ENCODE measurements around the gene SUGCT.

The SUGCT gene

DNA sequence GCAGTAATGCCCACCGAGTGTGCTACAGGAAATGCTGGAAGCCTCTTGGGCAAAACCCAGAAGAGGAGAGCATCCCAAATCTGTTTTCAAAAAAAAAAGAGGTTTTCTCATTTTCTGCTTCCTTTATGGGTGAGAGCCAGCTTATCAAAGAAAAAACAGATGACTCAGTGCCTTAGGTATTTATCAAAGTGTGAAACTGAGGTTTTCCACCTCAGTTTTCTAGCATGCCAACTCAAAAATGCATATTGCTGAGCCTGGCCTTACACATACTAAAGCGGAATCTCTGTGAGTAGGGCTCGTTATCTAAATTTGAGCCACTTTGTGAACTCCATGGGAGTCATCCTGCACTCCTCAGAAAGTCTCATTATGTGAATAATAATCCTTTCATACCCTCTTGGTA, 705.1 kb downstream of the SUGCT start:
- TF ChIP-seq, protein P1, sequence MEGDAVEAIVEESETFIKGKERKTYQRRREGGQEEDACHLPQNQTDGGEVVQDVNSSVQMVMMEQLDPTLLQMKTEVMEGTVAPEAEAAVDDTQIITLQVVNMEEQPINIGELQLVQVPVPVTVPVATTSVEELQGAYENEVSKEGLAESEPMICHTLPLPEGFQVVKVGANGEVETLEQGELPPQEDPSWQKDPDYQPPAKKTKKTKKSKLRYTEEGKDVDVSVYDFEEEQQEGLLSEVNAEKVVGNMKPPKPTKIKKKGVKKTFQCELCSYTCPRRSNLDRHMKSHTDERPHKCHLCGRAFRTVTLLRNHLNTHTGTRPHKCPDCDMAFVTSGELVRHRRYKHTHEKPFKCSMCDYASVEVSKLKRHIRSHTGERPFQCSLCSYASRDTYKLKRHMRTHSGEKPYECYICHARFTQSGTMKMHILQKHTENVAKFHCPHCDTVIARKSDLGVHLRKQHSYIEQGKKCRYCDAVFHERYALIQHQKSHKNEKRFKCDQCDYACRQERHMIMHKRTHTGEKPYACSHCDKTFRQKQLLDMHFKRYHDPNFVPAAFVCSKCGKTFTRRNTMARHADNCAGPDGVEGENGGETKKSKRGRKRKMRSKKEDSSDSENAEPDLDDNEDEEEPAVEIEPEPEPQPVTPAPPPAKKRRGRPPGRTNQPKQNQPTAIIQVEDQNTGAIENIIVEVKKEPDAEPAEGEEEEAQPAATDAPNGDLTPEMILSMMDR (IDR thresholded peaks at IDR 0.05; ENCODE audit: low read depth, low read length) = no peak
- Histone ChIP-seq H3K4me1 (no peaks in the 10 kb centered on the region), H3K4me3 (ENCODE audit: low read depth, low read length) (no peak overlapping the region), H3K36me3 (no peaks in the 10 kb centered on the region), H3K27me3 (no peaks in the 10 kb centered on the region), H3K9me3 (no peaks in the 10 kb centered on the region)
- DNase-seq = no peak

DNA sequence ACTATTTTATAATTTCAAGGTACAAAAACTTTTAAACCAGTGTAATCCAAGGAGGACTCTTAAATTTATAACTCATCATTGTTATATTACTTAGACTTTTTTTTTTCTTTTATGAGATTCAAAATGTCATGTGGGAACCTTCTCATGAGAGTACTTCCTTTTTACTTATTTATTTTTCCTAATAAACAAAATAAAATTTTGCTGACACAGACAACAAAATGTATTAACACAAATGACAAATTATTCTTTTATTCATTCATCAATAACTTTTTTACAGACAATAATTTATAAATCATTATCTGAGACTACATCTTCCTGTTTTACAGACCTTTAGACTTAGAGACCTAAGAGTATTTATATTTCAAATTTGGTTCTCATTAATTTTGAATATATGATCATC, 706.2 kb downstream of the SUGCT start:
- H3K4me1 ChIP-seq = no peaks in the 10 kb centered on the region
- H3K27me3 ChIP-seq = no peaks in the 10 kb centered on the region
- DNase-seq = no peak
- H3K4me3 ChIP-seq (ENCODE audit: low read depth, low read length) = no peak overlapping the region
- TF ChIP-seq, protein P1 (IDR thresholded peaks at IDR 0.05; ENCODE audit: low read depth, low read length) = no peak
- H3K9me3 ChIP-seq = no peaks in the 10 kb centered on the region
- H3K36me3 ChIP-seq = no peaks in the 10 kb centered on the region

- H3K27me3 ChIP-seq = no peaks in the 10 kb centered on the region
- DNase-seq = no peak
- H3K9me3 ChIP-seq = no peaks in the 10 kb centered on the region
- TF ChIP-seq, protein P1 (IDR thresholded peaks at IDR 0.05; ENCODE audit: low read depth, low read length) = no peak
- H3K4me1 ChIP-seq = no peaks in the 10 kb centered on the region
- H3K4me3 ChIP-seq (ENCODE audit: low read depth, low read length) = no peak overlapping the region
- no peaks in the 10 kb centered on the region for H3K36me3 ChIP-seq
These were observed 707.8 kb downstream of the SUGCT start for GRCh38 chr7:40842641-40843040.

GRCh38 chr7:40843338-40843985, 708.7 kb downstream of the SUGCT start:
- DNase-seq = no peak
- Histone ChIP-seq H3K4me1 (no peaks in the 10 kb centered on the region), H3K4me3 (ENCODE audit: low read depth, low read length) (no peak overlapping the region), H3K36me3 (no peaks in the 10 kb centered on the region), H3K27me3 (no peaks in the 10 kb centered on the region), H3K9me3 (no peaks in the 10 kb centered on the region)
- TF ChIP-seq, protein P1 (IDR thresholded peaks at IDR 0.05; ENCODE audit: low read depth, low read length) = no peak

GRCh38 chr7:40845943-40846342, 711.1 kb downstream of the SUGCT start:
- H3K9me3 ChIP-seq = no peaks in the 10 kb centered on the region
- no peaks in the 10 kb centered on the region for H3K36me3 ChIP-seq
- no peaks in the 10 kb centered on the region for H3K4me1 ChIP-seq
- H3K27me3 ChIP-seq = no peaks in the 10 kb centered on the region
- TF ChIP-seq, protein P1 (IDR thresholded peaks at IDR 0.05; ENCODE audit: low read depth, low read length) = no peak
- no peak overlapping the region for H3K4me3 ChIP-seq (ENCODE audit: low read depth, low read length)
- no peak for DNase-seq

- no peak for DNase-seq
- H3K36me3 ChIP-seq = no peaks in the 10 kb centered on the region
- no peaks in the 10 kb centered on the region for H3K4me1 ChIP-seq
- no peaks in the 10 kb centered on the region for H3K9me3 ChIP-seq
- TF ChIP-seq, protein P1 (IDR thresholded peaks at IDR 0.05; ENCODE audit: low read depth, low read length) = no peak
- H3K27me3 ChIP-seq = no peaks in the 10 kb centered on the region
- no peak overlapping the region for H3K4me3 ChIP-seq (ENCODE audit: low read depth, low read length)
These were observed 713.1 kb downstream of the SUGCT start for GRCh38 chr7:40847921-40848320.

All from BE2C (cell line).